Nephron (organoid): Measurements from ENCODE around the gene RNU5B-1.
A peak's percentile ranks its signal among the peaks of the same experiment; 100 is the strongest.
"Not testable (repeated sequence)": the region's sequence is repeated elsewhere in the genome, so short reads cannot be mapped to it uniquely, and the experiment has no call there.

Source experiments
- H3K27ac Mint-ChIP-seq, 3 experiments: 2 replicates each; pipeline ENCODE4 v1.8.0; 2020; ENCODE audit warnings: mixed read lengths in 3 of 3, mild to moderate bottlenecking in 2 of 3, moderate library complexity in 1 of 3
- H3K27me3 Mint-ChIP-seq: 2 replicates; pipeline ENCODE4 v1.8.0; 2021; ENCODE audit warnings: low read depth, mild to moderate bottlenecking, moderate library complexity, mixed read lengths
- H3K36me3 Mint-ChIP-seq: 2 replicates; pipeline ENCODE4 v1.8.0; 2020; ENCODE audit warnings: low read depth, mixed read lengths
- H3K4me1 Mint-ChIP-seq: 2 replicates; pipeline ENCODE4 v1.8.0; 2020; ENCODE audit warnings: mixed read lengths
- H3K4me3 Mint-ChIP-seq, 3 experiments: 2 replicates each; pipeline ENCODE4 v1.8.0; 2020; ENCODE audit warnings: mild to moderate bottlenecking in 3 of 3, mixed read lengths in 3 of 3, moderate library complexity in 2 of 3
- H3K9me3 Mint-ChIP-seq: 2 replicates; pipeline ENCODE4 v1.8.0; 2020; ENCODE audit warnings: mixed read lengths
- CTCF ChIP-seq, 3 experiments: fragments of 200-600 bp; sonication (generic); IDR thresholded peaks; one replicate each; pipeline ENCODE4 v1.5.0; 2021; ENCODE audit warnings: antibody characterized with exemption in 3 of 3; ENCODE audit not compliant: unreplicated experiment in 3 of 3

RNU5B-1 gene

GRCh38 chr15:65344214-65344913, 39.9 kb downstream of the RNU5B-1 start:
- Mint-ChIP-seq H3K36me3 (peaks cover 19% of the 10 kb centered on the region), H3K4me3 (no peak overlapping the region), H3K27ac (peak overlapping the region in 2 of 3 experiments; percentile 4 to 54), H3K4me1 (peaks cover 28% of the 10 kb centered on the region), H3K9me3 (no peaks in the 10 kb centered on the region), H3K27me3 (peaks cover 13% of the 10 kb centered on the region)
- no peak for TF ChIP-seq CTCF (IDR thresholded peaks at IDR 0.05; ENCODE audit: unreplicated experiment in 3 of 3)

GRCh38 chr15:65344914-65345275, 40.4 kb downstream of the RNU5B-1 start:
- Mint-ChIP-seq H3K36me3 (peaks cover 24% of the 10 kb centered on the region), H3K9me3 (peaks cover 2% of the 10 kb centered on the region), H3K27ac (peak overlapping the region in 1 of 3 experiments; percentile 54), H3K27me3 (peaks cover 13% of the 10 kb centered on the region), H3K4me3 (no peak overlapping the region), H3K4me1 (peaks cover 23% of the 10 kb centered on the region)
- no peak for TF ChIP-seq CTCF (IDR thresholded peaks at IDR 0.05; ENCODE audit: unreplicated experiment in 3 of 3)

- peaks cover 13% of the 10 kb centered on the region for H3K27me3 Mint-ChIP-seq
- H3K4me1 Mint-ChIP-seq, result peaks cover 15% of the 10 kb centered on the region
- H3K27ac Mint-ChIP-seq, result peak overlapping the region in 1 of 3 experiments; percentile 61
- H3K9me3 Mint-ChIP-seq, result peaks cover 5% of the 10 kb centered on the region
- H3K4me3 Mint-ChIP-seq, result peak overlapping the region in 1 of 3 experiments; percentile 27
- no peak for TF ChIP-seq CTCF (IDR thresholded peaks at IDR 0.05; ENCODE audit: unreplicated experiment in 3 of 3)
- peaks cover 32% of the 10 kb centered on the region for H3K36me3 Mint-ChIP-seq
Observed at GRCh38 chr15:65346856-65347598, 42.5 kb downstream of the RNU5B-1 start.

GRCh38 chr15:65347756-65348155, 43.3 kb downstream of the RNU5B-1 start:
- Mint-ChIP-seq H3K4me1 (peaks cover 15% of the 10 kb centered on the region), H3K36me3 (peaks cover 37% of the 10 kb centered on the region), H3K27me3 (peaks cover 13% of the 10 kb centered on the region)
- H3K9me3 Mint-ChIP-seq, H3K27ac Mint-ChIP-seq, H3K4me3 Mint-ChIP-seq: not testable (repeated sequence)

GRCh38 chr15:65349338-65349737, 44.9 kb downstream of the RNU5B-1 start:
- Mint-ChIP-seq H3K9me3 (peaks cover 8% of the 10 kb centered on the region), H3K27me3 (peaks cover 13% of the 10 kb centered on the region), H3K36me3 (peaks cover 47% of the 10 kb centered on the region), H3K27ac (peak overlapping the region in 1 of 3 experiments; percentile 43), H3K4me3 (no peak overlapping the region), H3K4me1 (peaks cover 10% of the 10 kb centered on the region)
- TF ChIP-seq CTCF (IDR thresholded peaks at IDR 0.05; ENCODE audit: unreplicated experiment in 3 of 3), result no peak

- not testable (repeated sequence) for H3K27ac Mint-ChIP-seq, H3K27me3 Mint-ChIP-seq, H3K4me1 Mint-ChIP-seq, H3K4me3 Mint-ChIP-seq
- Mint-ChIP-seq H3K9me3 (peaks cover 12% of the 10 kb centered on the region), H3K36me3 (peaks cover 50% of the 10 kb centered on the region)
Observed at GRCh38 chr15:65351972-65352371, 47.5 kb downstream of the RNU5B-1 start.
